DND-41 (cell line): ENCODE data around the gene SDR39U1.

Source experiments
- EZH2 ChIP-seq: IDR thresholded peaks from 3 replicates; pipeline ENCODE4 v1.6.1; 2012; ENCODE audit warnings: borderline replicate concordance, low read depth, mild to moderate bottlenecking, moderate library complexity, low read length, inconsistent platforms; ENCODE audit not compliant: severe bottlenecking
- TF ChIP-seq, protein P1 (sequence below): IDR thresholded peaks from 2 replicates; pipeline ENCODE4 v1.5.1; 2012; ENCODE audit warnings: borderline replicate concordance, low read length, moderate library complexity, mild to moderate bottlenecking; ENCODE audit not compliant: poor library complexity, severe bottlenecking; ENCODE audit errors: extremely low read depth

DNA sequence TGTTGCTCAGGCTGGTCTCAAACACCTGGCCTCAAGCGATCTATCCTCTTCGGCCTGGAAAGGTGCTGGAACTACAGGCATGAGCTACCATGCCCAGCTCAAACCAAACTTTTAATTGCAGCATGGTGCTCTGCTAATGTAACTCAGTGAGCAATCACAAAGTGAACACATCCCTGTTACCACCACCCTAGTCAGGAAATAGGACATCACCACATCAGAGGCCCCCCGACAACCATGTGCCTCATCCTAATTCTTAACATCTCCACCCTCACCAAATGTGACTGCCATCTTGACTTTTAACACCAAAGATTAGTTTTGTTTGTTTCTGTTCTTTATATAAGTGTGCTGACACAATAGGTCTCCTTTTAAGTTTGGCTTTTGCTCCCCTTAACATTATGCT lies 22.8 kb upstream of the SDR39U1 start:
- TF ChIP-seq, protein P1, sequence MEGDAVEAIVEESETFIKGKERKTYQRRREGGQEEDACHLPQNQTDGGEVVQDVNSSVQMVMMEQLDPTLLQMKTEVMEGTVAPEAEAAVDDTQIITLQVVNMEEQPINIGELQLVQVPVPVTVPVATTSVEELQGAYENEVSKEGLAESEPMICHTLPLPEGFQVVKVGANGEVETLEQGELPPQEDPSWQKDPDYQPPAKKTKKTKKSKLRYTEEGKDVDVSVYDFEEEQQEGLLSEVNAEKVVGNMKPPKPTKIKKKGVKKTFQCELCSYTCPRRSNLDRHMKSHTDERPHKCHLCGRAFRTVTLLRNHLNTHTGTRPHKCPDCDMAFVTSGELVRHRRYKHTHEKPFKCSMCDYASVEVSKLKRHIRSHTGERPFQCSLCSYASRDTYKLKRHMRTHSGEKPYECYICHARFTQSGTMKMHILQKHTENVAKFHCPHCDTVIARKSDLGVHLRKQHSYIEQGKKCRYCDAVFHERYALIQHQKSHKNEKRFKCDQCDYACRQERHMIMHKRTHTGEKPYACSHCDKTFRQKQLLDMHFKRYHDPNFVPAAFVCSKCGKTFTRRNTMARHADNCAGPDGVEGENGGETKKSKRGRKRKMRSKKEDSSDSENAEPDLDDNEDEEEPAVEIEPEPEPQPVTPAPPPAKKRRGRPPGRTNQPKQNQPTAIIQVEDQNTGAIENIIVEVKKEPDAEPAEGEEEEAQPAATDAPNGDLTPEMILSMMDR: no peak
- TF ChIP-seq EZH2: no peak
